MV-4-11 (cell line): ENCODE results near the gene ANTKMT.
"Not testable (repeated sequence)": the region's sequence is repeated elsewhere in the genome, so short reads cannot be mapped to it uniquely, and the experiment has no call there.

Experiments used
- DNase-seq: peaks from one replicate; lab custom pipeline; 2025; lab: John Stamatoyannopoulos, UW

Gene ANTKMT

GRCh38 chr16:728131-728889 lies 7.4 kb downstream of the ANTKMT start:
- peak; percentile 84 for DNase-seq

DNA sequence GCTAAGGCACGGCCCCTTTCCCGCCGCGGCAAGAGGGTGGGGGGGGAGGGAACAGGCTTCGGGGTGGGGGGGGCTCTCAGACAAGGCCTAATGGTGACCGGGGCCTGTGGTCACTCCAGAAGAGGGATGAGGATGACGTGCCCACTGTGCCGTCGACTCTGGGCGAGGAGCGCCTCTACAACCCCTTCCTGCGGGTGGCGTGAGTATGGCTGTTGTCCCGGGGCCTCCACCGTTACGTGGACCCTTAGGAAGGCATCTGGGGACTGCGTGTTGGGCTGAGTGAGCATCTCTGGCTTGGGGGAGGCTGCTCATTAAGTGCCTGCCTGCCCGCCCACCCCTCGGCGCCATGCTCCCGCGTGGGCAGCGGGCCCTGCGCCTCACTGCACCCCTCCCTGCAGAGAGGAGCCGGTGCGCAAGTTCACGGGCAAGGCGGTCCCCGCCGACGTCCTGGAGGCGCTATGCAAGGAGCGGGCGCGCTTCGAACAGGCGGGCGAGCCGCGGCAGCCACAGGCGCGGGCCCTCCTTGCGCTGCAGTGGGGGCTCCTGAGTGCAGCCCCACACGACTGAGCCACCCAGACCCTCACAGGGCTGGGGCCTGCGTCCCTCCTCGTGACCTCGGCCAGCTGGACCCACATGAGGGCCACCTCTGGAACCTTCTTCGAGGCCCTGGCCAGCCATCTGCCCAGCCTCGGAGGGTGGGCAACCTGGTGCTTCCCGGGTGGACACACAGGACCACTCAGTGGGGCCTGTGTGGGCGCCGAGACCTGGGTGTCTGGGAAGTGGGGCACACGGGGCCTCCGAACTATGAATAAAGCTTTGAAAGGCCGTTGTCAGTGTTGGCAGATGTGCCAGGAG lies 8.2 kb downstream of the ANTKMT start:
- no peak for DNase-seq

DNA sequence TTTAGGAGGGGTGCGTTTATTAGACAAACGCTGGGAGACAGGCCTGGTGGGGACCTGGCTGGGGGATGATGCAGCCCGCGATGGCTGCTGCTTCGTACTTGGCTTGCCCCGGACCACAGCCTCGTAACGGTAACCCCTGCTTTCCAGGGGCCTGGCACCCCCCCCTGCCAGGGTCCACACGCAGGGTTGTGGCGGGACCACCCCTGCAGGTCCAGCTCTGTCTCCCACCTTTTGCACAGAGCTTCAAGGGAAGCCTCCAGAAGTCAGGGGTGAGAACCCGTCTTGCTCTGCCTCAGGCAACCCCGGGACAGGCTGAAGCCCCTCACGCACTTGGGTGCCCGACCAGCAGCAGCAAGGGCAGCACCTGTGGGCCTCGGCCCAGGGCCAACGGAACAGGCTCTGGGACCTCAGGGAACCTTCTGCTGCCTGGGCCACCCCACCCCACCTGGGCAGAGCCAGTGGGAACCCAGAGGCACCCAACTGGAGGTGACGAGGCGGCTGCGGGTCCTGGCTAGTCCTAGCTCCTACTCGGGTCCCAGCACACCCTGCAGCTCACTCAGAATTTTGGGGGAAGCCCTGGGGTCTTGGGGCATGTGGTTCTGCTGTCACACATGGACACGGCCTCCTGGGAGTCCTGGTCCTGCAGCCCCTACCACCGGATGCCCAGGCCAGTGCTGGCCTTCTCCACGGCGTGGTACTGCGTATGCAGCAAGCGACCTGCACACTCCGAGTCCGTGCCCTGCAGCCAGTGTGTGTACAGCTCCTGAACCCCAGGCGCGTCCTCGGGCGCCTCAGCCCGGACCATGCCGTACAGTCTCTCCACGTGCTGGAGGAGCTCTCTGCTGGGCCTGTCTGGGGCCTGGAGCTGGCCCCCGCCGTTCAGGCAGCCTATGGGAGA lies 9.1 kb downstream of the ANTKMT start:
- no peak for DNase-seq

DNA sequence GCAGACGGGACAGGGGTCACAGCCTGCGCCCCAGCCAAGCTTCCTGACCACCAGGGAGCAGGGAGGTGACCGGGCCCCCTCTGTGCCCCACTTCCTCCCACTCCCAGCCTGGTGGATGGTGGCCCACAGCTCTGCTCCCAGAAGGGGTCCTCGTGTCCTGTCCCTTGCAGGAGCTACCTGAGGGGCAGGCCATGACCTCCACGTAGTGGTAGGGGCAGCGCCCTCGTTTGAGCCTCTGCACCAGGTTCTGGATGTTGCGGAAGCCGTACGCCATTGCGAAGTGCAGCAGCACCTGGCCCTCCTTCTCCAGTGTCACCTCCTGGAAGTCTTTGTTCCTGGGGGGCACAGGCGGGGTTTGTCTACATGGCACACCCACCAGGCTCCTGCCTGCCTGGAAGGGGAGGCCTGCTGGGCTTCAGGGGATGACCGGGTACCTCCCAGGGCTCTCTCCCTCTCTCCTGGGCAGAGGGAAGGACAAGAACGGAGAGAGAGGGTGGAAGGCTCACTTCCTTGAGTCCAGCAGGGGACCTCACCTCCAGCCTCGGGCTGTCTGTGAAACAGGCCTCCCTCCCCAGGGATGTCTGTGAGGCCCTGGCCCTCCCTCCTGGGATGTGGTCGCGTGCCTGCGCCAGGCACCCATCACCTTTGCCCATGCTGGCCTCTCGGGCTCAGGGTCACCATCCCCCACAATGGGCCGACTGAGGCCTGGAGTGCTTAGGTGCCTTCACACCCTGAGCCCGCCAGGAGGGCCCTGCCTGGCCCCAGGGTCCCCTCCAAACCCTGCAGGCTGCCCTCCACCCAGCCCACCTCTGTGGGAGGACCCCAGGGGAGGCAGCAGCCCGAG lies 9.9 kb downstream of the ANTKMT start:
- DNase-seq, result no peak

DNA sequence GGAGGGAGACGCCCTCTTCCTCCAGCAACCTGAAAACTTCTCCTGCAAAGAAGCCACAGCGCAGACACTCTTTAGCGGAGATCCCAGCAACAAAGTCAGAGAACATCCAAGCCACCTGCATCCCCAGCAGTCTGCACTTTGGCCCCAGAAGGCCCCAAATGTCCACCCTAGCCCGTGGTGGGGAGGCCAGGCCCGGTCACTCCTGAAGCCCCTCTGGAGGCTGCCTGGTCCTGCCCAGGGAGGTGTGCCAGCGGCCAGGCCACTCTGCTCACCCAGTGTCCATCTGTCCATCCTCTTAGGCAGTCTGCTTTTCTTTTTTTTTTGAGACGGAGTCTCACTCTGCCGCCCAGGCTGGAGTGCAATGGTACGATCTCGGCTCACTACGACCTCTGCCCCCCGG lies 11.4 kb downstream of the ANTKMT start:
- no peak for DNase-seq

- no peak for DNase-seq
Observed at GRCh38 chr16:732936-733335, 12.0 kb downstream of the ANTKMT start.

DNA sequence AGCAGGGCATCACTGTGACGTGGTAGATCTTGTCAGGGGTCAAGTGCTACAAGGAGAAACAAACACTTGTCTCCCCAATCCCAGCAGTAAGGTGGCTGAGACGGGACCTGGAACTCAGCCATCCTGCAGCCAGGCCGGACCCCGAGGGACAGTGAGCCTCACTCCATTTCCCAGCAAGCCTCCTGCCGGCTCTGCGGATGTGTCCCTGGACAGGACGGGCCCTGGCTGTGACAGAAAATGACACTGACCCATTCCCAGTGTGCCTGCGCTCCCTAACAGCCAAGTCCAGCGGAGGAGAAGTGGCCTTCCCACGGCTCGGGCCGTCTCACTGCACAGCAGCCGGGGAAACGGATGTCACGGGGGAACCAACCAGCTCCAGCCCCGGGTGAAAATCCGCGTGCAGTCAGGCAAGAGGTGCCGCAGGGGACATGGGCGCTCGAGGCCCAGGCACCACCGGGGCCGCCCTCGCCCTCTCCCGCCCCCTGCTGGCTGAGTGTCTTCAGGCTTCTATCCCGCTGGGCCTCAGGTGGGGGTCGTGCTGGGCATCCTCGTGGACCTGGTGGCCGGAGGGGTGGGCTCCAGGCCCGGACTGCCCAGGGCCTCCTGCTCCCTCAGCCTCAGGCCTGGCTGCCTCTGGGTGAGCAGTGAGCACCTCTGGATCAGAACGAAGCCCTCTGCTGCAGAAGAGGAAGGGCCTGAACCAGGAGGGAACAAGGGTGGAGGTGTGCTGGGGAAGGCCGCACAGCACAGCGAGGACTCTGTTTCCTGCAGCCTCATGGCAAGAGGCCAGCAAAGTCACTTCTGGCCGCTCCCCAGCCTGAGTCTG lies 12.6 kb downstream of the ANTKMT start:
- DNase-seq, result no peak

DNA sequence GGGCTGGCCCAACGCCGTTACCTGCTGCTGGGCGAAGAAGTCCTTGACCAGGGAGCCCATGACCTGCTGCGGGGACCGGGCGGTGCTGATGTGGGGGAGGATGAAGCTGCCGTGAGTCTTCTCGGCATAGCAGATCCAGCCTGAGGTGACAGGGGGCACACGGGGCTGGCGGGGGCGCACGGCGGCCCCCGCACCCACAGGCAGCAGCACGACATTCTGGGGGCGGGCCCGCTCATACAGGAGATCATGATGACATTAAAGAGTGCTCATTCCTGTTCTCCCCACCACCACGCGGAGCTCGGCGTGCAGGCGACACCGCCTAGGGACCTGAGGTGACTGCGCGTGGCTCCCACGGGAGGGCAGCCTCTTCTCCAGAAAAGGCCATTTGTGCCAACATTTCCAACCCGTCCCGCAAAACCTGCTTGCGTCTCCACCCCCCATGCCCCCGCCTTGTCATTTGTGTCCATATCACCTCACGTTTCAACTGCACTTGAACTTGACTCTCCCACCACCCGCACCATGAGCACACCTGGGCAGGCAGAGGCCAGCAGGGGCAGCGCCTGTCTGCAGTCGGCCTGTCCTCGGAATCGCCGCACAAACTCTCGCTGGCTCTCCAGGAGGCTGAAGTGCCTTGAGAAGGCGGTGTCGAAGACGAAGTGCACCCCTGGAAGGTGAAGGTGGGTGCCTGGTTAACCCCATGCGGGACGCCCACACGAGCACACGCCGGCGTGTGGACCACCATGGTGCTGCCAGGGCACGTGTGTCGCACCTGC lies 13.4 kb downstream of the ANTKMT start:
- DNase-seq, result no peak

- no peak for DNase-seq
Observed at GRCh38 chr16:734981-735881, 14.3 kb downstream of the ANTKMT start.

DNA sequence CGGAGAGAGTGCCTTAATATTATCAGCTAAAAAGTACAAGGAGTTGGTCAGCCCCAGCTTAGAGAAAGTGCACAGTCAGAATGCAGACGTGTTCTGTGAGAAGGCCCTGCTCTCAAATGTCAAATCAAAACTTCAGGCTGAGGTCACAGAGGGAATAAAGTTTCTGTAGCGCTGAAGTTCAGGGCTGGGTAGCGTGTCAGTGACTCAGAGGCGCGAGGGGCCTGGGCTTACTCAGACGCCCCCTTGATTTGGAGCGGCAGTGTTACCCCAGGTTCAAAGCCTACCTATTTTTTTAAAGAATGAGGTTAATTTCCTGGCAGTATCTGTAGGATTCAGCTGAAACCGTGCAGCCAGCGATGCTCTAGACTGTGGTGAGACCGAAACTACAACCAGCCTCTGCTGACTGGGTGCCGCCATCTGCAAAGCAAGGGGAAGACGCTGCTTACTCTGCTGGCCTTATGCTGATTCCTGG lies 15.1 kb downstream of the ANTKMT start:
- DNase-seq, result no peak

GRCh38 chr16:736936-737481 lies 16.1 kb downstream of the ANTKMT start:
- DNase-seq, result no peak

- DNase-seq, result no peak
Observed at GRCh38 chr16:739560-740458, 18.9 kb downstream of the ANTKMT start.

DNA sequence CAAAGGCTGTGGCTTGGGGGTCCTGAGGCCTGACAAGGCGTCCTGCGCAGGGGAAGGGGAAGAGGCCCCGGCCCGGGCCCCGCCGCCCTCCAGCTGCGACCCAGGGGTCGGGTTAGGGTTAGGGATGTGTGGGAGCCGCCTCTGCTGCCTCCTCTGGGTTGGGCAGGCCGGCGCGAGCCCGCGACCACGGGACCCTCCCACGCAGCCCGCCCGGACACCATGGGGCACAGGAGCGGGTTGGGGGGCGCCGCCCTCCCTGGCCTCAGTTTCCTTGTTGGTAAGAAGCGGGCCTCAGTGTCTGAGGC lies 19.5 kb downstream of the ANTKMT start:
- DNase-seq, result no peak

DNA sequence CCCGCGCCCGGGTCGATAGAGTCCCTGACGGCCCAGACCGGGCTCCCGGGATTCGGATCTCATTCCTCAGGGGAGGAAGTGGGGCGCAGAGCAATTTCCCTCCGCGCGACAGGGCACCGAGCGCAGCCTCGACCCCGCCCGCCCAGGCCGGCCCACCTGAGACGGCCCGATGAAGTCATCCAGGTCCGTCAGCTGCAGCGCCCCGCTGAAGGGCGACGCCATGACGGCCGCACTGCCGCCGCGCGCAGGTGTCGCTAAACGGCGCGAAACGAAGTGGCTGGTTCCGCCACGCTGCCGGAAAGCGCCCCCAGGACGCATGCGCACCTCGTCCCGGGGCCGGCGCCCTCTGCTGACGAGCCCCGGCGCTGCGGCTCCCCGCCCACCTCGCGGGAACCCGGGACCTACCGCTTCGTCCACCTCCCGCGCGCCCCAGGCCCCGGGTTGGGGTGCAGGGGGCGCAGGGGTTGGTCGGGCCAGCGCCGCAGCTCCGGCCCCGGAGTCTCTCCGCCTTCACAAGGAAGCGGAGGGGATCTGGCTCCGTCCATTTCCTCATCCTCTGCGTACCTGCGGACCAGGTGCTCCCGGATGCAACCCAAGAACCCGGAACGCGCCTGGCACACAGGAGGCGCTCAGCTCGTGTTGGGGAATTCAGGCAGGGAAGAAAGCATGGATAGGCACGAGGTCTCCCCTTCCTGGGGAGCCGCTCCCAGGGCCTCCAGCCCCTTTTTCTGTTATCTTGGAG lies 20.0 kb downstream of the ANTKMT start, which contains the start of gene CIAO3:
CIAO3 (minus strand) TSS at position 234 of the 742 bp plus-strand sequence; CDS start at position 222, 12 bp downstream.
- DNase-seq, result peak; percentile 74

DNA sequence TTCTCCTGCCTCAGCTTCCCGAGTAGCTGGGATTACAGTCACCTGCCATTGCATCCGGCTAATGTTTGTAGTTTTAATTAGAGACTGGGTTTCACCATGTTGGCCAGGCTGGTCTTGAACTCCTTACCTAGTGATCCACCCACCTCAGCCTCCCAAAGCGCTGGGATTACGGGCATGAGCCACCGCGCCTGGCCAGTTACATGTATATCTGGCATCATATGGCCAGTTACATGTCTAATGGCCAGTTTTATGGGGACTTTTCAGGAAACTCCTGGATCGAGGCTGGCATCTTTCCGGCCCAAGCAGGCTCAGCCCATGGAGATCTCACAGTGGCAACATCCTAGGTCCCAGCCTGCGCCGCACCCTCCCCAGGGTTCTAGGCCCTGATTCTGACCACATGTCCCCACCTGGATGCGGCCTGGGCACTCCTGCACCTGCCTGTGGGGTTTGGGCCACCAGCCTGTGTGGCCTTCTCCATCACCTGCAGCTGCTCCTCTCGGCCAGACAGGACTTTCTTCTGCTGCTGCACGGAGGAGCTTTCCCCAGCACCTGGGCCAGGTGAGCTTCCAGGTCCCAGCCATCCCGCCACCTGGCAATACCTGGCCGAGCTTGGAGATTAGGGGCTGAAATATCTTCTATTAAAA lies 21.2 kb downstream of the ANTKMT start:
- no peak for DNase-seq

DNA sequence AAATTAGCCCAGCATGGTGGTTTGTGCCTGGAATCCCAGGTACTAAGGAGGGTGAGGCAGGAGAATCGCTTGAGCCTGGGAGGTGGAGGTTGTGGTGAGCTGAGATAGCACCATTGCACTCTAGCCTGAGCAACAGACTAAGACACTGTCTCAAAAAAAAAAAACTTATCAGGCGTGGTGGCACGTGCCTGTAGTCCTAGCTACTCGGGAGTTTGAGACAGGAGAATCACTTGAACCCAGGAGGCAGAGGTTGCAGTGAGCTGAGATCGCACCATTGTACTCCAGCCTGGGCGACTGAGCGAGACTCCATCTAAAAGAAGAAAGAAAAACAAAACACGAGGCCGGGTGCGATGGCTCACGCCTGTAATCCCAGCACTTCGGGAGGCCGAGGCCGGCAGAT lies 21.9 kb downstream of the ANTKMT start:
- not testable (repeated sequence) for DNase-seq
